HG02623 (cell line): ENCODE measurements around the gene GATD1.

Experiments
- ATAC-seq: cut with Tn5 transposase; IDR thresholded peaks from one replicate; pipeline ENCODE4 v1.9.1; 2021; ENCODE audit warnings: moderate library complexity; ENCODE audit not compliant: unreplicated experiment

The GATD1 gene, protein sequence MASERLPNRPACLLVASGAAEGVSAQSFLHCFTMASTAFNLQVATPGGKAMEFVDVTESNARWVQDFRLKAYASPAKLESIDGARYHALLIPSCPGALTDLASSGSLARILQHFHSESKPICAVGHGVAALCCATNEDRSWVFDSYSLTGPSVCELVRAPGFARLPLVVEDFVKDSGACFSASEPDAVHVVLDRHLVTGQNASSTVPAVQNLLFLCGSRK

DNA sequence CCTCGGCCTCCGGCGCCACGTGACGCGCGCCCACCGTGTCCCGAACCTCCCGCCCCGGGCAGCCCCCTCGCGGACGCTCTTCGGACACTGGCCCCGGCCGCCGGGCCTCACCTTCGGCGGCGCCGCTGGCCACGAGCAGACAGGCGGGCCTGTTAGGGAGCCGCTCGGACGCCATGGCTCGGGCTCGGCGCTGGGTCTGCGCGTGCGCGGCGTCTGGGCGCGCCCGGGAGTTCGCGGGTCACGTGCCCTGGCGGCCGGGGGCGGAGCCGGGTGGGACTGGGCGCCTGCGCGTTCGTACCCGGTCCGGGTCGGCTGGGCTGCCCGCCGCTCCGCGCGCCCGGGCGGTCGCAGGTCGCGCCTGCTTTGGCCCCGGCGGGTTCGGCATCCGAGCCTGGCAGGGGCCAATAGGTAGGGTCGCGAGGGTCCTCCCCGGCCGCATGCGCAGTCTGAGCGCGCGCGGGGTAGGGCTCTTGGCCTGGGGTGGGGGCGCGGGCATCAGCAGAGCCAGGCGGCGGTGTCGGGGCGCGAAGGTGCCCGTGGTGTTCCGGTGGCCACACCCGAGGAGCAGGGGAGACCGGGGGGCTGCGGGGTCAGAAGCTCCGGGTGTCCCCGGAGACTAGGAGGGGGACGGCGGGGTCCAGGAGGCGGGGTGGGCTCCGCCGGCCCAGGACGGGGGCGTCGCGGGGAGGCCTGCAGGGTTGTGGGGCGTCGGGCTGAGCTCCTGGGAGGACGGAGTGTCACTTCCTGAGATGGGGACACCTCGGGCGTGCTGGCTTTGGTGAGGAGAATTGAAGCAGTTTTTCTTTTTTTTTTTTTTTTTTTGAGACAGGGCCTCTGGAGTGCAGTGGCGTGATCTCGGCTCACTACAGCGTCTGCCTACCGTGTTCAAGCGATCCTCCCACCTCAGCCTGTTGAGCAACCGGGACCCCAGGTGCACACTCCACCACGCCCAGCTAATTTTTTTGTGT is at the start of gene GATD1:
Gene GATD1, minus strand, starts transcription at position 200 of the 968 bp plus-strand sequence. Its CDS starts 25 bp downstream, at position 175.
- peak; percentile 76 for ATAC-seq

DNA sequence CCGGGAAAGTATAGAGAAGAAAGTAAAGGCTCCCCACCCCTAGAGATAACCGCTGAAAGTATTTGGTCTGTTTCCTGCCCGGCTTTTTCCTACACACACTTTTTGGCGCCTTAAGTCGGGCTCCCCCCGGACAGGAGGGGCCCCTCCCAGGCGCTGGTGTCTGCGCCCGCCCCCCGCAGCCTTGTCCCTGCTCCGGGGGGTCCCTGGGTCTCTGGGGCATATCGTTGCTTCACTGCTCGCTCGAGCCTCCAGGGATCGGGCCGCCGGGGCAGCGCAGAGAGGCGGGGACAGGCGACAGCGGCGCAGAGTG is 49.5 kb upstream of the GATD1 start:
- ATAC-seq = no peak

DNA sequence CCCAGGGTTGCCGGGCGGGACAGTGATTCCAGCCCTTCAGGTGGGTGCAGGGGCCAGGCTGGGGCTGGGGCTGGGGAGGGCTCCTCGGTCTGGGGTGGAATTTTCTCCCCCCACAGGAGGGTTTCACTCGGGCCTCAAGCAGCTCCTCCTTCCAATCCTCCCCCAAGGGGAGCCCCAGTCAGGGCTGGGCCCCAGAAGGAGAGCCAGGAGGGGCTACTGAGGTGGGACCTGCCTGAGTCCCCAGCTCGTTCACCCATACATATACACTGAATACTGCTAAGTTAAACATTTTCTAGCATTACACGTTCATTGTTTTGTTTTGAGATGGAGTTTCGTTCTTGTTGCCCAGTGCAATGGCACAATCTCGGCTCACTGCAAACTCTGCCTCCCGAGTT is 48.9 kb upstream of the GATD1 start:
- ATAC-seq = no peak

DNA sequence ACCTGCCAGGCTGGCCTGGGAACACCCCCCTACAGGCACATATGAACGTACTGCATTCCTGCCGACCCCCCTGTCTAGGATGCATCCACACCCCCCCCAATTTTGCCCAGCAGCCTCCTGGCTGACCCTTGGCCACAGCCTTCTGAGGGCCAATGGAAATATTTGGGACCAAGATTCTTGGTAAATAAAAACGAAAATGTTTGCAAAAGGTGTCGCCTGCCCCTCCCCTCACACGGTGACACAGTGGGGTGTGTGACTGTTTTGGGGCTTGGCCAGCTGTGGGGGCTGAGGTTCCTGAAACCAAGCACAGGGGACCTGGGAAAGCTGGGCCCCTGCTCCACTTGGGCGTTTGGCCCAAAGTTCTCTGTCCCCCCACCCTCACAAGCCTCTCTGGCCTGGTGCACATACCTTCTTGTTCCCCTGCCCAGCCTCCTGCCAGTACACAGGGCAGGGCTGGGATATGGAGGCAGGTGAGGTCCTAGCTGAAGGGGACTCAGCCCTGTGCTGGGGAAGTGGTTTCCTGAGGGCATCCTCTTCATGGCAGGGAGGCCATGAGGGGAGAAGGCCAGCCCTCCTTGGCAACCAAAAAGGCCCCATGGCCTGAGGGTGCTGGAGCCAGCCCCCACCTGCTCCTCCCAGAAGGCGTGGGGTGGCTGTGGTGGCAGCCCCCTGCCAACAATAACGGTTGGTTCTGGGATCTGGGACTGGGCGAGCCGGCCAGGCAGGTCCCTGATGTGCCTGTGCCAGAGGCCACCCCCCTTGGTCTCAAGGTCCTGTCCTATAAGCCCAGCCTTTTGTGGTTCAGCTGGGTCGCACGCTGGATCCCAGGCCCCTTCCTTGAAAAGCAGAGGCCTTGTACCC is 48.3 kb upstream of the GATD1 start:
- ATAC-seq = no peak

DNA sequence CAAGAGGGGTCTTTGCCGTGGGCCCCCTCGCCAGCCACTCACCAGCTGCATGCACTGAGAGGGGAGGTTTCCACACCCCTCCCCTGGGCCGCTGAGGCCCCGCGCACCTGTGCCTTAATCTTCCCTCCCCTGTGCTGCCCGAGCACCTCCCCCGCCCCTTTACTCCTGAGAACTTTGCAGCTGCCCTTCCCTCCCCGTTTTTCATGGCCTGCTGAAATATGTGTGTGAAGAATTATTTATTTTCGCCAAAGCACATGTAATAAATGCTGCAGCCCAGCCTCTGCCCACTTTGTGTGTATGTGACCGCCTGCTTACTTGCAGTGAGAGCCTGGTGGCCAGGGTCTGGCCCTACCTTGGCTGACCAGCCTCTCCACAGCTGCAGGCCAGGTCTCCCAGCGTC is 47.7 kb upstream of the GATD1 start:
- no peak for ATAC-seq

DNA sequence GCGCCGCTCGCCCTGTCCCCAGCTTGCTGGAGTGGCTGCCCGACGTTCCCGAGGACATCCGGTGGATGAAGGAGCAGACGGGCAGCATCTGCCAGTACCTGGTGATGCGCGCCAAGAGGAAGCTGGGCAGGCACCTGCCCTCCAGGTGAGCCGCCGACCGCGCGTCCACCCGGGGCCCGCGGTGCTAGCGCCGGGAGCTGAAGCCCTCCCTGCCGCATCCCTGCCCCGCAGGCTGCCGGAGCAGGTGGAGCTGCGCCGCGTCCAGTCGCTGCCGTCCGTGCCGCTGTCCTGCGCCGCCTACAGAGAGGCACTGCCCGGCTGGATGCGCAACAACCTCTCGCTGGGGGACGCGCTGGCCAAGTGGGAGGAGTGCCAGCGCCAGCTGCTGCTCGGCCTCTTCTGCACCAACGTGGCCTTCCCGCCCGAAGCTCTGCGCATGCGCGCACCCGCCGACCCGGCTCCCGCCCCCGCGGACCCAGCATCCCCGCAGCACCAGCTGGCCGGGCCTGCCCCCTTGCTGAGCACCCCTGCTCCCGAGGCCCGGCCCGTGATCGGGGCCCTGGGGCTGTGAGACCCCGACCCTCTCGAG is 47.1 kb upstream of the GATD1 start:
- ATAC-seq = no peak

DNA sequence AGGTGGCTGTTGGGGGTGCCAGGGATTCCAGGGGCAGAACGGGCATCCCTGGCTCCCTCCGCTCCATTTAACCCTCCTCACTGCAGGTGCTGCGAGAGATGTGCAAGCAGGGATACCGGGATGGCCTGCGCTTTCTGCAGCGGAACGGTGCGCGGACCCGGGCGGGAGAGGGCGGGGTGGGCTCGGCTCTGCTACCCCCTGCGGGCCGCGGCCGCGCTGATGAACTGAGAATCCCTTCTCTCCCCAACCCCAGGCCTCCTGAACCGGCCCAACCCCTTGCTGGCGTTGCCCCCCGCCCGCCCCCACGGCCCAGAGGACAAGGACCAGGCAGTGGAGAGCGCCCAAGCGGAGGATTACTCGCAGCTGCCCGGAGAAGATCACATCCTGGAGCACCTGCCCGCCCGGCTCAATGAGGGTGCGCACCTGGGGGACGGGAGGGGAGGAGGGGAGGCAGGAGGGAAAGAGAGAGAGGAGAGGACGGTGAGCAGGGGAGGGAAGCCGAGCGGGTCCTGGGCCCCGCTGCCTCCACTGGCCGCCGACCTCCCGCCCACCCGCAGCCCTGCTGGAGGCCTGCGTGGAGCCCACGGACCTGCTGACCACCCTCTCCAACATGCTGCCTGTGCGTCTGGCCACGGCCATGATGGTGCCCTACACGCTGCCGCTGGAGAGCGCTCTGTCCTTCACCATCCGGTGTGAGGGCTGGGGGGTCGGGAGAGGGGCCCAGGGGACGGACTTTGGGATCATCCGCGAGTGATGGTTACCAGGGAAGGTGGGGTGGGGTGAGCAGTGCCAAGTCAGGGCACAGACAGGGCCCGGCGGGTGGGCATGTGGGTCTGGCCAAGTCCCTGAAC is 46.4 kb upstream of the GATD1 start:
- no peak for ATAC-seq

DNA sequence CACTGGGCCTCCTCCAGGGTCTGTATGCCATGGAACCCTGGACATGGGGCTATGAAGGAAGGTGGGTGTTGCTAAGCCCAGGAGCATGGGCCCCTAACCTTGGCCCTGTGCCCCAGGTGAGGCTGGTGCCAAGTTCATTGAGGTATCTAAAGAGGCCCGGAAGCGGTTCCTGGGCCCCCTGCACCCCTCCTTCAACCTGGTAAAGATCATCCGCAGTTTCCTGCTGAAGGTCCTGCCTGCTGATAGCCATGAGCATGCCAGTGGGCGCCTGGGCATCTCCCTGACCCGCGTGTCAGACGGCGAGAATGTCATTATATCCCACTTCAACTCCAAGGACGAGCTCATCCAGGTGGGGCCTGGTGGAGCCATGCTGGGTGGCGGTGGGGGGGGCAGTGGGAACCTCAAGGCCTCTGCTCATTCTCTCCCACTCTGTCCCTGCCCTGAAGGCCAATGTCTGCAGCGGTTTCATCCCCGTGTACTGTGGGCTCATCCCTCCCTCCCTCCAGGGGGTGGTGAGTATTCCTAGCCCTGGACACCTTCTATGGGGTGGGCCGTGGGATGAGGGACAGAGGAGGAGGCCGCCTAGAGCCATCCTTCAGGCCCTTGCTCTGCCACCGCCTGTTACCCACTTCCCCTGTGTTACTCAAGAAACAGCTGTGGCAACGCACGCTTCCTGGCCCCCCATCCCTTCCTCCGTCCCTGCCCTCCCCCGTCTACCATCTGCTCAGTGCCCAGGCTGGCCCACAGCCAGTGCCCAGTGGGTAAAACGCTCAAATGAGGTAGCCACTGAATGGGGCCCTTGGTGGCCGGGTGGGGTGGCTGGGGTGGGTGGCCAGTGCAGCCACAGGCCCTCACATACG is 44.5 kb upstream of the GATD1 start:
- ATAC-seq = no peak

DNA sequence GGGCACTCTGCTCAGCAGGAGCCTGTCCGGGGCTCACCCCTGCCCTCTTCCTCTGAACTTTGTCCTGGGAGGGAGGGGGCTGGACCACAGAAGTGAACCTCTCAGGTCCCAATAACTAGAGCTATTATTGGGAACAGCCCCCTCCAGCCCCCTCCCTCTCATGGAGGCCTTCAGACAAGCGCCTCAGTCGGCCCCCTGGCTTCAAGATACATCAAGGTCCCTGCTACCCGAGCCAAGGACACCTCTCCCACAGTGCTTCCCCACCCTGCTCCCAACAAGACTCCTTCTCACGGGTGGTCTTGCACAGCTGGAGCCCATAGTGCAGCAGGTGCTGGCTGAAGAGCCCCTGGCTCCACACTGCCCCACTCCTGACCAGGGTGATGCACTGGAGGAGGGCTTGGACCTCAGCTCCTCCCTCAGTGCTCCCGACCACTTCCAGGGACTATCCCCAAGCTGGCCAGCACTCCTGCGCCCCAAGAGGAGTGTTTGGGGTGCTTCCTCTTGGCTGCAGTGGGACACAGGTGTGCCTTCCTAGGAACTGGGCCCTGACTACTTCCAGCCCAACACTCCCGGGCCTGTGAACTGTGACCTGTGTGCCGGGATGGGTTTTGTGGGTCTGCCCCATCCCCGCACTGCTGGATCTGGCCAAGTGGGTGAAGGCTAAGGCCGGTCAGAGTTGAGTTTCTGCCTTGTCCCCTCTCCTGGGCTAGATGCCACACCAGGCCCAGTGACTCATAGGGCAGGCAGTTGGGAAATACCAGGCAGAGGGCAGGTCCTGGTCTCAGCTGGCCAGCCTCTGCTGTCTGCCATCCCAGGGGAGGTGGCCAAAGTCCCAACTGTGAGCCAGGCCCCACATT is 43.6 kb upstream of the GATD1 start:
- ATAC-seq = no peak

DNA sequence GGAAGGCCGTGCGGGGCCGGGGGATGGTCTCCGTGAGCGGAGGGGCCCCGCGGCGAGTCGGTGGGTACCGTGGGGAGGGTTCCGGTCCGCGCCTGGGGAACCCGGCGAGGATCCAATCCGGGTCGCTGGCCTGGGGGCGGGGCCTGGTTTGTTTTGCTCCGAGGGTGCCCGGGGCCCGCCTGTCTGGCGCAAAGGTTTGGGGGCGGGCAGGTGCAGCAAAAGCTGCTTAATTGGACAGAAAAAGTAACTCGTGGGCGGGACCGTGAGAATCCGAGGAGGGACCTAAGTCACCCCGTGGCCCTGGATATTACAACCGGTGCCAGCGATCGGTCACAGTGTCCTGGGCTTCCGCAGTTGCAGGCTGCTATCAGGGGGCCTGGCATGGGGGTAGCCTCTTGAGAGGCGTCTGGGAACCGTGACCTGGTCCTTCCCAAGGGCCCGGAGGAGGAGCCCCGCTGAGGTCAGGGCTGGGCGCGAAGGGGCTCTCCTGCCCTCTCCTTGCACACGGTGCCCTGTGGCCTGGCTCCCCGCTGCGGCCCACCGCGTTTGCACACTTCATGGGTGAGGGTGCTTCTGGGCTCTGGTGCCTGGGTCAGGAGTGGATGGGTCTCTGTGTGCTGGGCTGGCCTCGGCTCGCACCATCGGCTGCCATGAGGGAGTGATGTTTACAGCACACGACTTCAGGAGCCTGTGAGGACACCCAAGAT is 42.8 kb upstream of the GATD1 start:
- ATAC-seq = peak; percentile 50

DNA sequence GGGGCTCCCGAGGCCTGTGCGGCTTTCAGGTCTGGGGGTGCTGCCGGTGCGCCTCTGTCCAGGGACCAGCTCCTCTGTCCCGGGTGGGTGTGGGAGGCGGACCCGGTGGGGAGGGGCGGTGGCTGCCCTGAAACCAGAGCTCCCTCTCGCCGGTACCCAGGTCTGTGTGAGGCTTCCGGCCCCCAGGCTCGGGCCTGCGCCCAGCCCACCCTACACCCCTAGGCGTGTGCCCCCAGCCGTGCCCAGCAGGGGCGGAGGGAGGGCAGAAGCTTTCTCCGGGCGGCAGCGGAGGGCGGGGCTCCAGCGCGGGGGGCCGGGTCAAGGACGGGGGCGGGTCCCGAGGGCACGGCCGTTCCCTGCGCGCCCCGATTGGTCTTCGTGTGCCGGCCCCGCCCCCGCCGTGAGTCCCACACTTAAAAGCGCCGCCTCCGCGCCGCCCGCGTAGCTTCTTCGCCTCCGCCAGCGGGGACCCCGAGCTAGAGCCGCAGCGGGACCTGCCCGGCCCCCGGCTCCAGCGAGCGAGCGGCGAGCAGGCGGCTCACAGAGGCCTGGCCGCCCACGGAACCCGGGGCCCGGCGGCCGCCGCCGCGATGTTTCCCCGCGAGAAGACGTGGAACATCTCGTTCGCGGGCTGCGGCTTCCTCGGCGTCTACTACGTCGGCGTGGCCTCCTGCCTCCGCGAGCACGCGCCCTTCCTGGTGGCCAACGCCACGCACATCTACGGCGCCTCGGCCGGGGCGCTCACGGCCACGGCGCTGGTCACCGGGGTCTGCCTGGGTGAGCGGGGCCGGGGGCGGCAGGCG is 42.0 kb upstream of the GATD1 start:
- peak; percentile 63 for ATAC-seq

DNA sequence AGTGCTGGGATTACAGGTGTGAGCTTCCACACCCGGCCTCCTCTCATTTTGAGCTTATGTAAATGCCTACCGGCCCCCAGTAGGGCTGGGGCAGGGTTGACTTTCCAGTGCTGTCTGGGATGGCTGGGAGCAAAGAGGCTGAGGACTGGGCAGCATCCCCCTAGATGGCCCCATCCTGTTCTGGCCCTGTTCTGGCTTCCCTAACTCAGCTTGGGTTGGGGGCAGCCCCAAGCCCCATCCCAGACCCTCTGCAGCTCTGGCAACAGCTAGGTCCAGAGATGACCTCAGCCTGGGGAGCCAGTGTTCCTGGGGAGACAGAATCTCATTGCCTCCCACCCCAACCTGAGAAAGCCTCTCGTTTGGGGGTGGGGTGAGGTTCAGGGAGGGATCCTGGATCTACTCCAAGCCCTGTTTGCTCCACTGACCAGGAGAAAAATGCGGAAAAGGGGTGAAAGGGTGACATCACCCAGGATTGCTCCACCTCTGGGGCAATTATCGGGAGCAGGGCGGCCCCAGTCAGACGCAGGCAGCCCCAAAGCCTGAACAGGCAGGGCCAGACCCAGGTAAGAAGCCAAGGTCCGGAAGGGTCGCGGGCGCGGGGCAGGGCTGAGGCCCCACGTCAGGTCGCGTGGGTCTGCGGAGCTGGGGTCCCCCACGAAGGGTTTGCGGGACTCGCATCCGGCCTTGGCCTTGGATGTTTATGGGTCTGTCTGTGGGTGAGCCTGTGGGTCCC is 41.3 kb upstream of the GATD1 start, which contains the start of gene PNPLA2:
Gene PNPLA2, plus strand, starts transcription at position 519 of the 733 bp plus-strand sequence. CDS start 805 bp downstream, outside the sequence.
- ATAC-seq = no peak

DNA sequence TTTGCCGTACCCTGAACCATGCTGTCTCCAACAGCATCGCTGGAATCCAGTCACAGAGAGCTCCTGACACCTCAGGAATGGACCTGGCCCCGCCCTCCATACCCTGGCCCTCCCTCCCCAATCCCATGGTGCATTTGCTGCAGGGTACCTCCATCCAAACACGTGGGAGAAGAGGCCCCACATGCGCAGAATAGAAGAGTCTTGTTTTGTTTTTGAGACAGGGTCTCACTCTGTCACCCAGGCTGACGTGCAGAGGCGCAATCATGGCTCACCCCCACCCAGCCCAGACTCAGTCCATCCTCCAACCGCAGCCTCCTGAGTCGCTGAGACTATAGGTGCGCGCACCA is 39.1 kb upstream of the GATD1 start:
- ATAC-seq = no peak

DNA sequence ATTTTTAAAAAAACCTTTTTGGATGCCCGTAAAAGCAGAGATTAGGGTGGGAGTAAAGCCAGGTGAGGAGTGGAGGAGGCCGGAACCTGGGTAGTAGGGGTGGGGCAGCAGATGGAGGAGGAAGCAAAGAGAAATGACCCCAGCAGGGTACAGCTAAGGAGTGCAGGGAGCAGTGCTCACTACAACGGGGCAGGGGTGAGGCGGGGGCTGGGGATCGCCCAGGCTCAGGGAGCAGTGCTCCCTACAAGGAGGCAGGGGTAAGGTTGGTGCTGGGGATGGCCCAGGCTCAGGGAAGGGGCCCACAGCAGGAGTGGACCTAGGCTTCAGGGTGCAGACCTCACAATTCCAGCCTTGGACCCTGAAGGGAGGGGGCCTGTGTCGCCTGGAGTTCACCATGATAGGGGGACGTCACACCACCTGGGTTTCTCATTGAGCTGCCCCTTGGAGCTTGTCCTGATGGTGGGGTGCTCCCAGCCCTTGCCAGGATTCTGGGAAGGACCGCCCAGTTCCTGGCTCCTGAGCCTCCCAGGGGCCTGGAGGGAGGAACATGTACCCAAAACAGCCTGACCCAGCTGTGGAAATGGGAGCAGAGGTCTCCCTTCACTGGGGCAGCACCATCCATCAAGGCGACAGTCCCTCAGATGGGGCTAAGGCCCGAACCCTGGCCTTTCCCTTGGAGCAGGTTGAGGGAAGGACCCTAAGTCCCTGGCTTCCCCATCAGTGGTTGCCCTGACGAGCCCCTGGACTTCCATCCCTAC is 38.6 kb upstream of the GATD1 start:
- no peak for ATAC-seq

DNA sequence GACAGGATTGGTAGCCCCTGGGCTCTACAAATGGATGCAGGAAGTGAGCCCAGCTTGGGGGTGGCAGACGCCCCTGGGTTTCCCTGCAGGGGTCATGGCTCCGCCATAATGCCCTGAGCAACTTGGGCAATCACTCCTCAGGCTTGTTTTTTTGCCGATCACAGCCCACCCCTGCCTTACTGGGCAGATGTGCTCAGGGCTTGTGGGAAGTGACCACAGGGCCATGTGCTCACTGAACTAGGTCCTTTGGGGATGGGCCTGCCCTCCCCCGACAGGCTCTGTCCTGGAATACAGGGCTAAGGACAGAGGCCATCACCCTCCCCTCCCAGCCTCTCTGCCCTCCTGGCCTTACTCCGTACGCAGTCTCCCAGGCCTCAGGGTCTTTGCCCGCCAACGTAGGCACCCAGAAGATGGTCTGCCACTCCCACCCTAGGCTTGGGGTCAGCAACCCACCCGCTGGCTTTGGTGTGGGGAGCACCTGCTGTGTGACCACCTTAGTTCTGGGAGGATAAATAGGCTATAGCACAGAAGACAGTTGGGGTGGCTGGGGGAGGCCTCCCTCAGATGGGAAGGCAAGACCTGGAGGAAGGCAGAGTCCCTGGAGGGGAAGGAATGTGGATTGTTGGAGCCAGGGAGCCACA is 36.3 kb upstream of the GATD1 start:
- ATAC-seq = no peak
